HepG2 (cell line): ENCODE results near the gene ZNF318. TPM values are rescaled to one million over a fixed set of nuclear protein-coding genes. Genes with fewer than 3 reads are reported as not detected.
A peak's percentile ranks its signal among the peaks of the same experiment; 100 is the strongest.

Experiments used
- ATAC-seq: fragments of 200-7000 bp; cut with Tn5 transposase; 3 replicates; pipeline ENCODE4 v1.9.1; 2020; ENCODE audit warnings: mild to moderate bottlenecking, moderate library complexity
- BruUV-seq: library from RNA; stranded (reverse); fragments of 400-500 nt; replicated peaks from 2 replicates; lab custom pipeline; 2021; lab: Mats Ljungman, UMichigan
- CTCF ChIA-PET: fragments of 300-600 bp; formaldehyde crosslinking; extraction: SDS; loops from one replicate; lab custom pipeline; 2021; ENCODE audit warnings: low total read pairs, inconsistent platforms, low intra/inter-chr PET ratio; lab: Yijun Ruan, JAX
- POLR2A ChIA-PET: fragments of 350-600 bp; sonication (Branson Sonifier 250); formaldehyde crosslinking; loops from one replicate; lab custom pipeline; 2020; ENCODE audit warnings: antibody characterized with exemption, inconsistent platforms; lab: Yijun Ruan, JAX
- DNase-seq: peaks from one replicate; pipeline ENCODE4 v3.0.0-alpha.2; 2015; ENCODE audit warnings: low spot score
- FAIRE-seq: peaks from 3 replicates; lab custom pipeline; 2011; peaks lifted over from hg19 to GRCh38; lab: Jason Lieb, UNC
- H2AFZ ChIP-seq: one replicate; pipeline ENCODE4 v1.6.1; 2011; ENCODE audit warnings: low read length, inconsistent platforms
- H3K27ac ChIP-seq: fragments of 300-600 bp; 3 replicates; pipeline ENCODE4 v1.8.0; 2011; ENCODE audit warnings: mixed run types, mild to moderate bottlenecking, mixed read lengths, low read length, inconsistent platforms; ENCODE audit not compliant: insufficient read depth; ENCODE audit errors: extremely low read length
- H3K27me3 ChIP-seq, 2 experiments: fragments of 200-600 bp in 1 of 2; 2 replicates in 1 of 2; 3 replicates in 1 of 2; pipeline versions ENCODE4 v1.6.0 to v1.8.0; 2011; ENCODE audit warnings: low read length in 2 of 2, mild to moderate bottlenecking in 2 of 2, moderate library complexity in 2 of 2, inconsistent platforms in 1 of 2; ENCODE audit not compliant: insufficient read depth in 2 of 2, control insufficient read depth in 1 of 2
- H3K36me3 ChIP-seq, 2 experiments: fragments of 200-600 bp in 1 of 2; replicated peaks in 1 of 2; 2 replicates in 1 of 2; 3 replicates in 1 of 2; pipeline versions ENCODE4 v1.5.1 to v1.8.0; 2011; ENCODE audit warnings: low read length in 2 of 2, inconsistent platforms in 1 of 2; ENCODE audit not compliant: insufficient read depth in 2 of 2, control insufficient read depth in 1 of 2
- H3K4me1 ChIP-seq: 2 replicates; pipeline ENCODE4 v1.5.1; 2012; ENCODE audit warnings: low read length, inconsistent platforms; ENCODE audit not compliant: insufficient read depth
- H3K4me2 ChIP-seq: 2 replicates; pipeline ENCODE4 v1.6.0; 2011; ENCODE audit warnings: low read depth, low read length, inconsistent platforms
- H3K4me3 ChIP-seq, 3 experiments: fragments of 200-600 bp in 1 of 3; sonication (generic), shearing (Covaris generic) in 1 of 3; replicated peaks in 1 of 3; 2 replicates each; pipeline ENCODE4 v1.5.1; 2011 to 2016; ENCODE audit warnings: low read length in 3 of 3, inconsistent platforms in 2 of 3, low read depth in 2 of 3, mild to moderate bottlenecking in 2 of 3, control low read depth in 1 of 3, mixed read lengths in 1 of 3; ENCODE audit not compliant: insufficient read depth in 1 of 3
- H3K79me2 ChIP-seq: one replicate; pipeline ENCODE4 v1.6.1; 2011; ENCODE audit warnings: low read length, inconsistent platforms; ENCODE audit not compliant: insufficient read depth
- H3K9ac ChIP-seq: 2 replicates; pipeline ENCODE4 v1.6.0; 2011; ENCODE audit warnings: mild to moderate bottlenecking, low read depth, low read length, inconsistent platforms; ENCODE audit not compliant: insufficient read depth
- H3K9me3 ChIP-seq: 2 replicates; pipeline ENCODE4 v1.5.1; 2012; ENCODE audit warnings: mild to moderate bottlenecking, low read length
- H4K20me1 ChIP-seq: 2 replicates; pipeline ENCODE4 v1.6.0; 2011; ENCODE audit warnings: inconsistent platforms, mild to moderate bottlenecking, low read length, moderate library complexity; ENCODE audit not compliant: insufficient read depth
- CTCF ChIP-seq: sonication (generic); formaldehyde crosslinking; IDR thresholded peaks from 2 replicates; pipeline ENCODE4 v1.5.0; 2020; ENCODE audit warnings: mild to moderate bottlenecking, missing genetic modification reagents, moderate library complexity
- GATAD2A ChIP-seq: IDR thresholded peaks from 2 replicates; pipeline ENCODE4 v1.6.1; 2016
- HIC2 ChIP-seq: sonication (generic); formaldehyde crosslinking; IDR thresholded peaks from 2 replicates; pipeline ENCODE4 v1.9.0; 2022; ENCODE audit warnings: low read depth, missing genetic modification reagents
- HNF1A ChIP-seq, 2 experiments: sonication (generic) in 1 of 2; formaldehyde crosslinking in 1 of 2; IDR thresholded peaks; 2 replicates each; pipeline versions ENCODE4 v1.4.0 to v1.6.1; 2016 to 2020; ENCODE audit warnings: borderline replicate concordance in 1 of 2, low read depth in 1 of 2, mild to moderate bottlenecking in 1 of 2, missing genetic modification reagents in 1 of 2
- SP4 ChIP-seq: sonication (generic); formaldehyde crosslinking; IDR thresholded peaks from 2 replicates; pipeline ENCODE4 v1.8.1; 2023; ENCODE audit warnings: mild to moderate bottlenecking, missing genetic modification reagents
- TCF7 ChIP-seq: sonication (generic); IDR thresholded peaks from 2 replicates; pipeline ENCODE4 v1.6.1; 2016; ENCODE audit warnings: antibody characterized with exemption, low read depth
- TEF ChIP-seq: sonication (generic); formaldehyde crosslinking; IDR thresholded peaks from 2 replicates; pipeline ENCODE4 v1.5.0; 2020; ENCODE audit warnings: missing genetic modification reagents
- ZNF121 ChIP-seq: sonication (generic); formaldehyde crosslinking; IDR thresholded peaks from 2 replicates; pipeline ENCODE4 v1.5.0; 2020; ENCODE audit warnings: mild to moderate bottlenecking, missing genetic modification reagents
- ZNF232 ChIP-seq: sonication (generic); formaldehyde crosslinking; IDR thresholded peaks from 2 replicates; pipeline ENCODE4 v1.4.0; 2020; ENCODE audit warnings: missing genetic modification reagents, borderline replicate concordance
- ZNF724P ChIP-seq: sonication (generic); formaldehyde crosslinking; IDR thresholded peaks from 2 replicates; pipeline ENCODE4 v1.8.0; 2022; ENCODE audit warnings: missing genetic modification reagents, borderline replicate concordance
- ZNF770 ChIP-seq: sonication (generic); formaldehyde crosslinking; IDR thresholded peaks from 2 replicates; pipeline ENCODE4 v1.5.0; 2020; ENCODE audit warnings: mild to moderate bottlenecking, missing genetic modification reagents
- ZNF850 ChIP-seq: sonication (generic); formaldehyde crosslinking; conservative IDR thresholded peaks from 2 replicates; pipeline ENCODE4 v1.9.0; 2021; ENCODE audit warnings: mild to moderate bottlenecking, missing genetic modification reagents
- WGBS: methylation state at CpG from one replicate; pipeline ENCODE4 v1.1.6; 2017; ENCODE audit warnings: low lambda C conversion rate; 5-methylcytosine and 5-hydroxymethylcytosine counted together
- in situ Hi-C: cut with HindIII; loops from 2 replicates; pipeline ENCODE4 v1.10.0; 2017; ENCODE audit warnings: low pct_unique_long_range_greater_than_20kb; ENCODE audit not compliant: extremely low pct_ligation_motif_present
- intact Hi-C: fragments of 100-400 bp; cut with micrococcal nuclease; formaldehyde crosslinking; loops from one replicate; pipeline ENCODE4 v1.10.0; 2022; ENCODE audit not compliant: unreplicated experiment
- polyA plus RNA-seq, 8 experiments: library from polyadenylated mRNA; depleted of rRNA in 3 of 8; stranded (reverse) in 7 of 8; unstranded in 1 of 8; fragments of >200 nt; fragmentation: Illumina TruSeq in 4 of 8; extraction: Trizol in 4 of 8; gene quantifications; 2 replicates each; pipeline versions ENCODE4 v1.2.1 to v1.2.3, GENCODE V29; 2011 to 2016; ENCODE audit warnings: low read depth in 4 of 8, missing spikeins in 1 of 8, mixed read lengths in 1 of 8; ENCODE audit not compliant: insufficient read depth in 1 of 8
- total RNA-seq, 5 experiments: library from RNA; depleted of rRNA; stranded (reverse); fragments of >200 nt; fragmentation: Illumina TruSeq; extraction: Trizol; gene quantifications; 2 replicates each; pipeline ENCODE4 v1.2.3, GENCODE V29; 2016; ENCODE audit warnings: low read depth in 1 of 5

The ZNF318 gene
- total and polyA plus RNA-seq, 2 of the 13 experiments (the other 11 are each of a cell fraction or from before 2014, with no cell fraction given) = 13.0 to 14.5 TPM

GRCh38 chr6:43378631-43379030 is 9.2 kb upstream of the ZNF318 start:
- Histone ChIP-seq H3K79me2 (no peaks in the 10 kb centered on the region), H3K9me3 (no peaks in the 10 kb centered on the region), H3K9ac (no peak overlapping the region), H3K36me3 (no peaks in the 10 kb centered on the region), H3K4me2 (no peak overlapping the region), H3K27ac (no peak overlapping the region), H4K20me1 (no peaks in the 10 kb centered on the region), H3K4me3 (no peak overlapping the region), H3K4me1 (peaks cover 23% of the 10 kb centered on the region), H2AFZ (no peak overlapping the region), H3K27me3 (peaks cover 0 to 17% of the 10 kb centered on the region in 2 experiments; a peak in 2 of 5 replicates)
- BruUV-seq = no TSS peak
- peak; percentile 25 for ATAC-seq
- peak; percentile 66 for FAIRE-seq
- ChIA-PET POLR2A (interaction anchor here (1.5 to 1.6 kb wide), 3 partner anchors 9 to 58 kb away, joined by 3 to 8 read pairs (median 5); partner anchors contain the start of genes ABCC10 and ZNF318), CTCF (no interaction called here)
- no peak for DNase-seq
- 17% methylated on average over 3 of the region's 3 CpGs for WGBS
- intact Hi-C loops (no loop called here), in situ Hi-C loops (no loop called here)
- TF ChIP-seq ZNF121 = peak; percentile 63; the same call in 1 of the 2 replicates
- TF ChIP-seq SP4 (CRISPR knock-in tag) = no peak
- TF ChIP-seq HNF1A (IDR thresholded peaks at IDR 0.05; ENCODE audit: low read depth) = no peak
- TF ChIP-seq HNF1A (CRISPR knock-in tag; IDR thresholded peaks at IDR 0.05; ENCODE audit: borderline replicate concordance) = no peak
- peak; percentile 43; the same call in 1 of the 2 replicates for TF ChIP-seq ZNF724P
- TF ChIP-seq ZNF850 (CRISPR knock-in tag) = no peak
- TF ChIP-seq GATAD2A (CRISPR knock-in tag) = no peak
- no peak for TF ChIP-seq TCF7
- TF ChIP-seq ZNF770 = no peak
- no peak for TF ChIP-seq HIC2 (CRISPR knock-in tag)
- TF ChIP-seq CTCF = 0 out of 2 replicates have a peak, but pooled peaks have one; percentile 10
- TF ChIP-seq ZNF232 (CRISPR knock-in tag) = no peak
- TF ChIP-seq TEF (CRISPR knock-in tag) = no peak
